IgD-negative memory B cell (primary cell): Measurements from ENCODE around the gene WARS2. TPM values are rescaled to one million over a fixed set of nuclear protein-coding genes. Genes with fewer than 3 reads are reported as not detected.

ENCODE experiments used
- polyA plus RNA-seq: library from polyadenylated mRNA; unstranded; fragments of 300-500 nt; fragmentation: Illumina TruSeq; gene quantifications from one replicate; pipeline ENCODE4 v1.2.3, GENCODE V29; 2021

WARS2 gene
- polyA plus RNA-seq, 1 donor from 2014 or later: 12.1 TPM

Other genes starting within 250 kb of the WARS2 start
- not detected for gene TBX15, start 152.3 kb downstream of the WARS2 start, polyA plus RNA-seq
- gene HAO2, start 228.1 kb upstream of the WARS2 start, polyA plus RNA-seq: not detected